Nephron (organoid): ENCODE data around the gene MED9.
A peak's percentile ranks its signal among the peaks of the same experiment; 100 is the strongest.
"Not testable (repeated sequence)": the region's sequence is repeated elsewhere in the genome, so short reads cannot be mapped to it uniquely, and the experiment has no call there.

Source experiments
- H3K27ac Mint-ChIP-seq, 3 experiments: 2 replicates each; pipeline ENCODE4 v1.8.0; 2020; ENCODE audit warnings: mixed read lengths in 3 of 3, mild to moderate bottlenecking in 2 of 3, moderate library complexity in 1 of 3
- H3K27me3 Mint-ChIP-seq: 2 replicates; pipeline ENCODE4 v1.8.0; 2021; ENCODE audit warnings: low read depth, mild to moderate bottlenecking, moderate library complexity, mixed read lengths
- H3K36me3 Mint-ChIP-seq: 2 replicates; pipeline ENCODE4 v1.8.0; 2020; ENCODE audit warnings: low read depth, mixed read lengths
- H3K4me1 Mint-ChIP-seq: 2 replicates; pipeline ENCODE4 v1.8.0; 2020; ENCODE audit warnings: mixed read lengths
- H3K4me3 Mint-ChIP-seq, 3 experiments: 2 replicates each; pipeline ENCODE4 v1.8.0; 2020; ENCODE audit warnings: mild to moderate bottlenecking in 3 of 3, mixed read lengths in 3 of 3, moderate library complexity in 2 of 3
- H3K9me3 Mint-ChIP-seq: 2 replicates; pipeline ENCODE4 v1.8.0; 2020; ENCODE audit warnings: mixed read lengths
- CTCF ChIP-seq, 3 experiments: fragments of 200-600 bp; sonication (generic); IDR thresholded peaks; one replicate each; pipeline ENCODE4 v1.5.0; 2021; ENCODE audit warnings: antibody characterized with exemption in 3 of 3; ENCODE audit not compliant: unreplicated experiment in 3 of 3

The MED9 gene

GRCh38 chr17:17448076-17448475 lies 28.7 kb upstream of the MED9 start:
- Mint-ChIP-seq H3K36me3 (no peaks in the 10 kb centered on the region), H3K9me3 (no peaks in the 10 kb centered on the region), H3K4me1 (peaks cover 16% of the 10 kb centered on the region), H3K27ac (peak overlapping the region in 2 of 3 experiments; percentile 28 to 49), H3K27me3 (peaks cover 4% of the 10 kb centered on the region), H3K4me3 (peak overlapping the region in 1 of 3 experiments; percentile 35)
- no peak for TF ChIP-seq CTCF (IDR thresholded peaks at IDR 0.05; ENCODE audit: unreplicated experiment in 3 of 3)

- Mint-ChIP-seq H3K27me3 (peaks cover 4% of the 10 kb centered on the region), H3K27ac (no peak overlapping the region), H3K4me1 (peaks cover 16% of the 10 kb centered on the region), H3K9me3 (no peaks in the 10 kb centered on the region), H3K36me3 (no peaks in the 10 kb centered on the region), H3K4me3 (no peak overlapping the region)
- TF ChIP-seq CTCF (IDR thresholded peaks at IDR 0.05; ENCODE audit: unreplicated experiment in 3 of 3) = no peak
These were observed 28.1 kb upstream of the MED9 start for GRCh38 chr17:17448723-17449122.

- Mint-ChIP-seq H3K36me3 (no peaks in the 10 kb centered on the region), H3K4me1 (no peaks in the 10 kb centered on the region), H3K27ac (no peak overlapping the region), H3K4me3 (no peak overlapping the region), H3K27me3 (peaks cover 12% of the 10 kb centered on the region), H3K9me3 (no peaks in the 10 kb centered on the region)
- no peak for TF ChIP-seq CTCF (IDR thresholded peaks at IDR 0.05; ENCODE audit: unreplicated experiment in 3 of 3)
These were observed 23.7 kb upstream of the MED9 start for GRCh38 chr17:17453088-17453487.

GRCh38 chr17:17454276-17454675 lies 22.5 kb upstream of the MED9 start:
- peaks cover 13% of the 10 kb centered on the region for H3K27me3 Mint-ChIP-seq
- H3K4me3 Mint-ChIP-seq = no peak overlapping the region
- no peak for TF ChIP-seq CTCF (IDR thresholded peaks at IDR 0.05; ENCODE audit: unreplicated experiment in 3 of 3)
- H3K36me3 Mint-ChIP-seq = no peaks in the 10 kb centered on the region
- no peak overlapping the region for H3K27ac Mint-ChIP-seq
- no peaks in the 10 kb centered on the region for H3K4me1 Mint-ChIP-seq
- H3K9me3 Mint-ChIP-seq = no peaks in the 10 kb centered on the region

GRCh38 chr17:17454700-17455099 lies 22.1 kb upstream of the MED9 start:
- not testable (repeated sequence) for H3K36me3 Mint-ChIP-seq, H3K9me3 Mint-ChIP-seq, H3K27ac Mint-ChIP-seq, H3K4me3 Mint-ChIP-seq, H3K4me1 Mint-ChIP-seq
- peaks cover 13% of the 10 kb centered on the region for H3K27me3 Mint-ChIP-seq

GRCh38 chr17:17455173-17455572 lies 21.6 kb upstream of the MED9 start:
- no peak overlapping the region for H3K4me3 Mint-ChIP-seq
- peaks cover 13% of the 10 kb centered on the region for H3K27me3 Mint-ChIP-seq

More at GRCh38 chr17:17455173-17455572, 21.6 kb upstream of the MED9 start:
- Mint-ChIP-seq H3K9me3 (peaks cover 3% of the 10 kb centered on the region), H3K4me1 (no peaks in the 10 kb centered on the region), H3K36me3 (peaks cover 2% of the 10 kb centered on the region), H3K27ac (no peak overlapping the region)
- TF ChIP-seq CTCF (IDR thresholded peaks at IDR 0.05; ENCODE audit: unreplicated experiment in 3 of 3) = no peak
